WTC11 (cell line): ENCODE measurements around the gene TMED9. TPM values are rescaled to one million over a fixed set of nuclear protein-coding genes. Genes with fewer than 3 reads are reported as not detected.
A peak's percentile ranks its signal among the peaks of the same experiment; 100 is the strongest.

ENCODE experiments used
- ATAC-seq: fragments of 200-7000 bp; cut with Tn5 transposase; 2 replicates; pipeline ENCODE4 v1.10.0; 2021; ENCODE audit warnings: mild to moderate bottlenecking, moderate library complexity
- CTCF ChIA-PET: fragments of 300-600 bp; sonication (Branson Sonifier 250); formaldehyde crosslinking; loops from one replicate; lab custom pipeline; 2021; ENCODE audit warnings: antibody characterized with exemption; lab: Charles Lee
- POLR2A ChIA-PET: fragments of 350-600 bp; sonication (Branson Sonifier 250); formaldehyde crosslinking; loops from one replicate; lab custom pipeline; 2021; ENCODE audit warnings: antibody characterized with exemption; lab: Charles Lee
- DNase-seq: peaks from one replicate; pipeline ENCODE4 v3.0.0; 2021; ENCODE audit warnings: low spot score
- H3K27ac Mint-ChIP-seq: 2 replicates; pipeline ENCODE4 v1.8.0; 2021; ENCODE audit warnings: mixed read lengths
- H3K27me3 Mint-ChIP-seq: 2 replicates; pipeline ENCODE4 v1.8.0; 2021; ENCODE audit warnings: low read depth, mild to moderate bottlenecking, moderate library complexity, mixed read lengths
- H3K36me3 Mint-ChIP-seq: 2 replicates; pipeline ENCODE4 v1.8.0; 2021; ENCODE audit warnings: mixed read lengths
- H3K4me1 Mint-ChIP-seq: 2 replicates; pipeline ENCODE4 v1.8.0; 2022; ENCODE audit warnings: mixed read lengths
- H3K4me3 Mint-ChIP-seq: 2 replicates; pipeline ENCODE4 v1.8.0; 2021; ENCODE audit warnings: mild to moderate bottlenecking, moderate library complexity, mixed read lengths
- H3K9me3 Mint-ChIP-seq: 2 replicates; pipeline ENCODE4 v1.8.0; 2021; ENCODE audit warnings: mixed read lengths
- AFF4 ChIP-seq: sonication (generic); formaldehyde crosslinking; IDR thresholded peaks from 2 replicates; pipeline ENCODE4 v1.8.1; 2023; ENCODE audit warnings: mild to moderate bottlenecking, missing genetic modification reagents, borderline replicate concordance
- ATF1 ChIP-seq: sonication (generic); formaldehyde crosslinking; IDR thresholded peaks from 2 replicates; pipeline ENCODE4 v1.8.1; 2023; ENCODE audit warnings: mild to moderate bottlenecking, moderate library complexity, missing genetic modification reagents
- ATF6 ChIP-seq: sonication (generic); formaldehyde crosslinking; IDR thresholded peaks from 2 replicates; pipeline ENCODE4 v1.8.1; 2023; ENCODE audit warnings: mild to moderate bottlenecking, missing genetic modification reagents
- ELF4 ChIP-seq: sonication (generic); formaldehyde crosslinking; IDR thresholded peaks from 2 replicates; pipeline ENCODE4 v1.8.1; 2022; ENCODE audit warnings: low read depth, mild to moderate bottlenecking, moderate library complexity, missing genetic modification reagents
- IRF1 ChIP-seq: sonication (generic); formaldehyde crosslinking; IDR thresholded peaks from 2 replicates; pipeline ENCODE4 v1.8.0; 2023; ENCODE audit warnings: missing genetic modification reagents
- IRF2 ChIP-seq: sonication (generic); formaldehyde crosslinking; IDR thresholded peaks from 2 replicates; pipeline ENCODE4 v1.8.0; 2022; ENCODE audit warnings: low read depth, missing genetic modification reagents, borderline replicate concordance
- KAT7 ChIP-seq: sonication (generic); formaldehyde crosslinking; IDR thresholded peaks from 2 replicates; pipeline ENCODE4 v1.8.1; 2023; ENCODE audit warnings: missing genetic modification reagents, mild to moderate bottlenecking, borderline replicate concordance
- NR2C2 ChIP-seq: sonication (generic); formaldehyde crosslinking; IDR thresholded peaks from 2 replicates; pipeline ENCODE4 v1.8.0; 2022; ENCODE audit warnings: mild to moderate bottlenecking, missing genetic modification reagents
- NR3C1 ChIP-seq: sonication (generic); formaldehyde crosslinking; conservative IDR thresholded peaks from 2 replicates; pipeline ENCODE4 v1.8.1; 2023; ENCODE audit warnings: low read depth, mild to moderate bottlenecking, missing genetic modification reagents
- PREB ChIP-seq: sonication (generic); formaldehyde crosslinking; IDR thresholded peaks from 2 replicates; pipeline ENCODE4 v1.8.1; 2022; ENCODE audit warnings: mild to moderate bottlenecking, missing genetic modification reagents, moderate library complexity, borderline replicate concordance
- RORB ChIP-seq: fragments of 250-450 bp; sonication (Bioruptor Pico); IDR thresholded peaks from 2 replicates; pipeline ENCODE4 v1.9.0; 2021; ENCODE audit warnings: mild to moderate bottlenecking
- SMAD3 ChIP-seq: sonication (generic); formaldehyde crosslinking; IDR thresholded peaks from 2 replicates; pipeline ENCODE4 v1.8.0; 2022; ENCODE audit warnings: missing genetic modification reagents, mild to moderate bottlenecking, borderline replicate concordance
- TCF7 ChIP-seq: sonication (generic); formaldehyde crosslinking; IDR thresholded peaks from 2 replicates; pipeline ENCODE4 v1.8.0; 2022; ENCODE audit warnings: mild to moderate bottlenecking, low read depth, missing genetic modification reagents, moderate library complexity
- TEAD4 ChIP-seq: sonication (generic); formaldehyde crosslinking; IDR thresholded peaks from 2 replicates; pipeline ENCODE4 v1.8.0; 2022; ENCODE audit warnings: mild to moderate bottlenecking, missing genetic modification reagents
- ZNF232 ChIP-seq: sonication (generic); formaldehyde crosslinking; IDR thresholded peaks from 2 replicates; pipeline ENCODE4 v1.8.0; 2022; ENCODE audit warnings: mild to moderate bottlenecking, missing genetic modification reagents
- ZNF281 ChIP-seq: sonication (generic); formaldehyde crosslinking; IDR thresholded peaks from 2 replicates; pipeline ENCODE4 v1.8.0; 2023; ENCODE audit warnings: mild to moderate bottlenecking, missing genetic modification reagents
- total RNA-seq: library from RNA; stranded (reverse); gene quantifications from 3 replicates; pipeline ENCODE4 v1.2.3, GENCODE V29; 2021

The TMED9 gene
- total RNA-seq, 1 experiment from 2014 or later: 164 TPM

GRCh38 chr5:177592905-177593304 is 902 bp downstream of the TMED9 start (continued):
- no peak for TF ChIP-seq ZNF281 (CRISPR knock-in tag)
- no peak for TF ChIP-seq ATF6 (CRISPR knock-in tag)
- TF ChIP-seq RORB: no peak
- TF ChIP-seq IRF2 (CRISPR knock-in tag): no peak

- no peak overlapping the region for H3K27ac Mint-ChIP-seq
- ATAC-seq: no peak
- peaks cover 31% of the 10 kb centered on the region for H3K36me3 Mint-ChIP-seq
- ChIA-PET CTCF (interaction anchor here (1.9 to 3.0 kb wide), 2 partner anchors 14 to 17 kb away, joined by 11 to 38 read pairs; no protein-coding TSS in a partner anchor), POLR2A (no interaction called here)
- H3K9me3 Mint-ChIP-seq: no peaks in the 10 kb centered on the region
- DNase-seq: no peak
- peaks cover 26% of the 10 kb centered on the region for H3K27me3 Mint-ChIP-seq
- peak overlapping the region; percentile 100 for H3K4me3 Mint-ChIP-seq
- TF ChIP-seq SMAD3 (CRISPR knock-in tag) (no peak), NR3C1 (no peak), TEAD4 (CRISPR knock-in tag) (no peak), AFF4 (CRISPR knock-in tag) (no peak), KAT7 (no peak), NR2C2 (no peak), ATF1 (no peak)
- peaks cover 6% of the 10 kb centered on the region for H3K4me1 Mint-ChIP-seq
These were observed 1.5 kb downstream of the TMED9 start for GRCh38 chr5:177593511-177593910.

GRCh38 chr5:177594071-177594470 is 2.1 kb downstream of the TMED9 start:
- H3K27me3 Mint-ChIP-seq: peaks cover 24% of the 10 kb centered on the region
- no peak for TF ChIP-seq PREB
- TF ChIP-seq ELF4 (CRISPR knock-in tag): no peak
- no peak for TF ChIP-seq TCF7 (CRISPR knock-in tag)
- TF ChIP-seq ZNF232 (CRISPR knock-in tag): no peak
- TF ChIP-seq IRF1 (CRISPR knock-in tag): no peak
- TF ChIP-seq, all 79 proteins: peak for 0
- no peaks in the 10 kb centered on the region for H3K9me3 Mint-ChIP-seq
- ChIA-PET CTCF (interaction anchor here (3.0 kb wide), 1 partner anchor 14 kb away, joined by 38 read pairs; no protein-coding TSS in a partner anchor), POLR2A (no interaction called here)
- H3K27ac Mint-ChIP-seq: no peak overlapping the region
- ATAC-seq (no peak), DNase-seq (no peak)
- peaks cover 7% of the 10 kb centered on the region for H3K4me1 Mint-ChIP-seq
- H3K36me3 Mint-ChIP-seq: peaks cover 31% of the 10 kb centered on the region
- H3K4me3 Mint-ChIP-seq: no peak overlapping the region; the same call in 1 of the 2 replicates
